ENCODE data around the gene CCDC85C.

Gene CCDC85C

GRCh38 chr14:99595524-99595923 lies 8.5 kb downstream of the CCDC85C start:
- H3K4me3 ChIP-seq (ENCODE audit: control insufficient read depth, low read depth, low read length): no peak overlapping the region
- no peak for DNase-seq (ENCODE audit: low read depth)
- no peak for TF ChIP-seq CTCF (IDR thresholded peaks at IDR 0.05; ENCODE audit: control insufficient read depth, insufficient read depth, low read depth, low read length, missing control alignments)

- no peak for TF ChIP-seq CTCF (IDR thresholded peaks at IDR 0.05; ENCODE audit: control insufficient read depth, insufficient read depth, low read depth, low read length, missing control alignments)
- no peak overlapping the region for H3K4me3 ChIP-seq (ENCODE audit: control insufficient read depth, low read depth, low read length)
- DNase-seq (ENCODE audit: low read depth): no peak
Observed at GRCh38 chr14:99595034-99595433, 9.0 kb downstream of the CCDC85C start.

- H3K4me3 ChIP-seq (ENCODE audit: control insufficient read depth, low read depth, low read length): no peak overlapping the region
- no peak for TF ChIP-seq CTCF (IDR thresholded peaks at IDR 0.05; ENCODE audit: control insufficient read depth, insufficient read depth, low read depth, low read length, missing control alignments)
Observed at GRCh38 chr14:99593971-99594841, 9.8 kb downstream of the CCDC85C start.

GRCh38 chr14:99592933-99593753 lies 10.9 kb downstream of the CCDC85C start:
- no peak for TF ChIP-seq CTCF (IDR thresholded peaks at IDR 0.05; ENCODE audit: control insufficient read depth, insufficient read depth, low read depth, low read length, missing control alignments)
- H3K4me3 ChIP-seq (ENCODE audit: control insufficient read depth, low read depth, low read length): no peak overlapping the region
- no peak for DNase-seq (ENCODE audit: low read depth)

More at GRCh38 chr14:99593971-99594841, 9.8 kb downstream of the CCDC85C start:
- DNase-seq (ENCODE audit: low read depth): no peak

DNA sequence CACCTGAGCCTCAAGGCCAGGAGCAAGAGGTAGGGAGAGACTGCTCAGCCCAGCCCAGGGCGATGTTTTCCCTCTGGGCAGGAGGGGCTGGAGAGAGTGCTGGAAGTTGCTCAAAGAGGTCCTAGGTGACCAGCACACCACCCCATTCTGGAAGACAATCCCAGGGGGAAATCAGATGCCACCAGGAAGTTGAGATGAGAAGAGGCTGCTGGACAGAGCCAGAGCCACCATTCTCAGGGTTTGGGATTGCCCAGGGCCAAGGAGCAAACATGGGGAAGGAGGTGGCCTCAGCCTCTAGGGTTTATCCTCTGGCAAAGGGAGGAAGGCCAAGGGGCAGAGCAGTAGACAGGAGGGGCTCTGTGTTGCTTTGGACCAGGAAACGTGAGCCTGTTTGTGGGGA lies 11.6 kb downstream of the CCDC85C start:
- no peak overlapping the region for H3K4me3 ChIP-seq (ENCODE audit: control insufficient read depth, low read depth, low read length)
- no peak for TF ChIP-seq CTCF (IDR thresholded peaks at IDR 0.05; ENCODE audit: control insufficient read depth, insufficient read depth, low read depth, low read length, missing control alignments)
- DNase-seq (ENCODE audit: low read depth): no peak

GRCh38 chr14:99590746-99591555 lies 13.1 kb downstream of the CCDC85C start:
- H3K4me3 ChIP-seq (ENCODE audit: control insufficient read depth, low read depth, low read length): no peak overlapping the region
- no peak for TF ChIP-seq CTCF (IDR thresholded peaks at IDR 0.05; ENCODE audit: control insufficient read depth, insufficient read depth, low read depth, low read length, missing control alignments)
- no peak for DNase-seq (ENCODE audit: low read depth)
